Mammary epithelial cell (primary cell): ENCODE results near the gene ATP6V1C2.

Experiments
- CTCF ChIP-seq, 2 donors: IDR thresholded peaks in 1 of 2; conservative IDR thresholded peaks in 1 of 2; 2 replicates each; pipeline ENCODE4 v1.5.1; 2011 to 2012; ENCODE audit warnings: inconsistent platforms in 2 of 2, low read length in 2 of 2, mild to moderate bottlenecking in 2 of 2, control low read depth in 1 of 2, low read depth in 1 of 2; ENCODE audit not compliant: insufficient read depth in 1 of 2; ENCODE audit errors: extremely low read depth in 1 of 2
- EZH2 ChIP-seq: IDR thresholded peaks from 2 replicates; pipeline ENCODE4 v1.6.1; 2012; ENCODE audit warnings: low read length, inconsistent platforms, borderline replicate concordance

GRCh38 chr2:10772201-10772867 is 50.9 kb downstream of the ATP6V1C2 start:
- TF ChIP-seq CTCF (conservative IDR thresholded peaks at IDR 0.05 in 1 of 2, IDR thresholded peaks at IDR 0.05 in 1 of 2; ENCODE audit: extremely low read depth in 1 of 2, insufficient read depth in 1 of 2, low read depth in 1 of 2, low read length in 2 of 2) (no peak), EZH2 (no peak)
